ENCODE measurements around the gene CCDC93.

GRCh38 chr2:117985092-117985491 lies 28.8 kb downstream of the CCDC93 start:
- TF ChIP-seq SP1 (IDR thresholded peaks at IDR 0.05) (no peak), FOXM1 (IDR thresholded peaks at IDR 0.05; ENCODE audit: borderline replicate concordance) (no peak), L3MBTL2 (conservative IDR thresholded peaks at IDR 0.05) (no peak), PKNOX1 (IDR thresholded peaks at IDR 0.05) (no peak), ELF4 (IDR thresholded peaks at IDR 0.05) (no peak)

All from HEK293T (cell line).